ENCODE results near the gene CEACAM5. TPM values are rescaled to one million over a fixed set of nuclear protein-coding genes. Genes with fewer than 3 reads are reported as not detected.

The CEACAM5 gene
- total RNA-seq, 1 donor from 2014 or later: not detected

GRCh38 chr19:41718761-41719160 is 10.3 kb downstream of the CEACAM5 start:
- no peak for TF ChIP-seq CTCF (conservative IDR thresholded peaks at IDR 0.05; ENCODE audit: low read depth, low read length)
- H3K4me3 ChIP-seq (ENCODE audit: low read depth, low read length): no peak overlapping the region

GRCh38 chr19:41720103-41720502 is 11.7 kb downstream of the CEACAM5 start:
- no peak for TF ChIP-seq CTCF (conservative IDR thresholded peaks at IDR 0.05; ENCODE audit: low read depth, low read length)
- DNase-seq (ENCODE audit: low read depth): no peak
- H3K4me3 ChIP-seq (ENCODE audit: low read depth, low read length): no peak overlapping the region

More at GRCh38 chr19:41718761-41719160, 10.3 kb downstream of the CEACAM5 start:
- DNase-seq (ENCODE audit: low read depth): no peak

- no peak overlapping the region for H3K4me3 ChIP-seq (ENCODE audit: low read depth, low read length)
- DNase-seq (ENCODE audit: low read depth): no peak
- TF ChIP-seq CTCF (conservative IDR thresholded peaks at IDR 0.05; ENCODE audit: low read depth, low read length): no peak
Measured at GRCh38 chr19:41726493-41726892, 18.1 kb downstream of the CEACAM5 start.

- DNase-seq (ENCODE audit: low read depth): no peak
- H3K4me3 ChIP-seq (ENCODE audit: low read depth, low read length): no peak overlapping the region
- no peak for TF ChIP-seq CTCF (conservative IDR thresholded peaks at IDR 0.05; ENCODE audit: low read depth, low read length)
Measured at GRCh38 chr19:41734156-41734555, 25.7 kb downstream of the CEACAM5 start.

GRCh38 chr19:41734585-41734984 is 26.2 kb downstream of the CEACAM5 start:
- TF ChIP-seq CTCF (conservative IDR thresholded peaks at IDR 0.05; ENCODE audit: low read depth, low read length): no peak
- DNase-seq (ENCODE audit: low read depth): no peak
- no peak overlapping the region for H3K4me3 ChIP-seq (ENCODE audit: low read depth, low read length)

GRCh38 chr19:41735071-41735600 is 26.7 kb downstream of the CEACAM5 start:
- no peak for DNase-seq (ENCODE audit: low read depth)
- H3K4me3 ChIP-seq (ENCODE audit: low read depth, low read length): no peak overlapping the region
- no peak for TF ChIP-seq CTCF (conservative IDR thresholded peaks at IDR 0.05; ENCODE audit: low read depth, low read length)

GRCh38 chr19:41739361-41739760 is 30.9 kb downstream of the CEACAM5 start:
- no peak overlapping the region for H3K4me3 ChIP-seq (ENCODE audit: low read depth, low read length)
- no peak for TF ChIP-seq CTCF (conservative IDR thresholded peaks at IDR 0.05; ENCODE audit: low read depth, low read length)
- no peak for DNase-seq (ENCODE audit: low read depth)

Measured in epithelial cell of proximal tubule (primary cell).